Epithelial cell of umbilical artery (primary cell): Measurements from ENCODE around the gene KLHL25. TPM values are rescaled to one million over a fixed set of nuclear protein-coding genes. Genes with fewer than 3 reads are reported as not detected.

Experiments used
- total RNA-seq: library from RNA; depleted of rRNA; stranded (reverse); fragments of >200 nt; gene quantifications from 2 replicates; pipeline ENCODE4 v1.2.3, GENCODE V29; 2014

KLHL25 gene
- 3.5 and 3.9 TPM in 2 replicates for total RNA-seq

GRCh38 chr15:85794598-85795336, at the start of gene KLHL25:
TSS of gene KLHL25 (minus strand) at chr15:85794925. CDS start at chr15:85769810, 25,115 bp downstream.

